Fibroblast of lung (primary cell): ENCODE results near the gene EIF2D. TPM values are rescaled to one million over a fixed set of nuclear protein-coding genes. Genes with fewer than 3 reads are reported as not detected.

ENCODE experiments used
- DNase-seq, 2 donors: peaks; one replicate each; pipeline versions ENCODE4 v3.0.0 to v3.0.0-alpha.2; 2010; ENCODE audit warnings: low read depth in 2 of 2
- H2AFZ ChIP-seq: 2 replicates; pipeline ENCODE4 v1.5.1; 2012; ENCODE audit warnings: low read length, control low read depth, inconsistent platforms
- H3K27ac ChIP-seq: 2 replicates; pipeline ENCODE4 v1.5.1; 2011; ENCODE audit warnings: low read length, control low read depth; ENCODE audit not compliant: insufficient read depth
- H3K27me3 ChIP-seq: 2 replicates; pipeline ENCODE4 v1.5.1; 2011; ENCODE audit warnings: mild to moderate bottlenecking, low read length; ENCODE audit not compliant: control insufficient read depth, insufficient read depth
- H3K36me3 ChIP-seq: 2 replicates; pipeline ENCODE4 v1.5.1; 2011; ENCODE audit warnings: low read length; ENCODE audit not compliant: control insufficient read depth, insufficient read depth
- H3K4me1 ChIP-seq: 2 replicates; pipeline ENCODE4 v1.5.1; 2011; ENCODE audit warnings: low read length; ENCODE audit not compliant: control insufficient read depth, insufficient read depth; ENCODE audit errors: extremely low read depth
- H3K4me2 ChIP-seq: 2 replicates; pipeline ENCODE4 v1.5.1; 2011; ENCODE audit warnings: low read length, control low read depth; ENCODE audit not compliant: insufficient read depth; ENCODE audit errors: extremely low read depth
- H3K4me3 ChIP-seq, 4 experiments: fragments of 200-600 bp in 1 of 4; sonication (generic) in 1 of 4; replicated peaks in 1 of 4; 2 replicates each; pipeline ENCODE4 v1.5.1; 2011 to 2016; ENCODE audit warnings: low read length in 4 of 4, low read depth in 3 of 4, mild to moderate bottlenecking in 3 of 4, control low read depth in 2 of 4, inconsistent platforms in 1 of 4, mixed read lengths in 1 of 4; ENCODE audit not compliant: insufficient read depth in 1 of 4; ENCODE audit errors: control extremely low read depth in 1 of 4
- H3K79me2 ChIP-seq: 2 replicates; pipeline ENCODE4 v1.5.1; 2012; ENCODE audit warnings: mild to moderate bottlenecking, low read length, inconsistent platforms; ENCODE audit not compliant: control insufficient read depth, insufficient read depth
- H3K9ac ChIP-seq: 2 replicates; pipeline ENCODE4 v1.5.1; 2011; ENCODE audit warnings: mild to moderate bottlenecking, low read length, control low read depth; ENCODE audit not compliant: insufficient read depth
- H3K9me3 ChIP-seq: 2 replicates; pipeline ENCODE4 v1.5.1; 2012; ENCODE audit warnings: low read depth, low read length; ENCODE audit not compliant: control insufficient read depth, insufficient read depth
- H4K20me1 ChIP-seq: 2 replicates; pipeline ENCODE4 v1.5.1; 2011; ENCODE audit warnings: low read length; ENCODE audit not compliant: control insufficient read depth, insufficient read depth; ENCODE audit errors: extremely low read depth
- CTCF ChIP-seq, 2 donors: IDR thresholded peaks in 1 of 2; conservative IDR thresholded peaks in 1 of 2; 1 replicate in 1 of 2; 2 replicates in 1 of 2; pipeline ENCODE4 v1.5.1; 2011 to 2012; ENCODE audit warnings: low read length in 2 of 2, control low read depth in 1 of 2, inconsistent platforms in 1 of 2, low read depth in 1 of 2, mild to moderate bottlenecking in 1 of 2
- EZH2 ChIP-seq: IDR thresholded peaks from 2 replicates; pipeline ENCODE4 v1.5.1; 2012; ENCODE audit warnings: low read length, control low read depth, mild to moderate bottlenecking; ENCODE audit errors: missing control alignments
- polyA plus RNA-seq, 2 donors: library from polyadenylated mRNA; depleted of rRNA in 1 of 2; stranded (reverse) in 1 of 2; unstranded in 1 of 2; fragments of >200 nt; gene quantifications; 2 replicates each; pipeline ENCODE4 v1.2.1, GENCODE V29; 2011 to 2012; ENCODE audit warnings: missing spikeins in 1 of 2
- total RNA-seq: library from RNA; depleted of rRNA; stranded (reverse); fragments of >200 nt; gene quantifications from 2 replicates; pipeline ENCODE4 v1.2.1, GENCODE V29; 2014

The EIF2D gene
- total and polyA plus RNA-seq, 2 donors (not counting 1 experiment from before 2014, with no cell fraction given), result 53.0 to 59.8 TPM

GRCh38 chr1:206580438-206581113, 31.7 kb downstream of the EIF2D start:
- H3K27ac ChIP-seq, result no peak overlapping the region
- no peak for TF ChIP-seq EZH2
- no peak for TF ChIP-seq CTCF (conservative IDR thresholded peaks at IDR 0.05 in 1 of 2, IDR thresholded peaks at IDR 0.05 in 1 of 2; ENCODE audit: low read depth in 1 of 2, low read length in 2 of 2)
- H3K27me3 ChIP-seq, result no peaks in the 10 kb centered on the region

GRCh38 chr1:206579747-206580437, 32.4 kb downstream of the EIF2D start:
- Histone ChIP-seq H3K27me3 (no peaks in the 10 kb centered on the region), H3K9ac (no peak overlapping the region), H4K20me1 (no peaks in the 10 kb centered on the region), H3K9me3 (no peaks in the 10 kb centered on the region), H3K4me3 (no peak overlapping the region), H3K27ac (no peak overlapping the region), H2AFZ (no peak overlapping the region), H3K79me2 (no peaks in the 10 kb centered on the region), H3K4me2 (no peak overlapping the region), H3K36me3 (no peaks in the 10 kb centered on the region), H3K4me1 (no peaks in the 10 kb centered on the region)
- DNase-seq, result peak in 1 of 2 donors; percentile 86
- TF ChIP-seq EZH2 (no peak), CTCF (conservative IDR thresholded peaks at IDR 0.05 in 1 of 2, IDR thresholded peaks at IDR 0.05 in 1 of 2; ENCODE audit: low read depth in 1 of 2, low read length in 2 of 2) (no peak)

More at GRCh38 chr1:206580438-206581113, 31.7 kb downstream of the EIF2D start:
- Histone ChIP-seq H3K9me3 (no peaks in the 10 kb centered on the region), H2AFZ (no peak overlapping the region), H3K4me1 (no peaks in the 10 kb centered on the region), H3K79me2 (no peaks in the 10 kb centered on the region), H3K4me2 (no peak overlapping the region), H4K20me1 (no peaks in the 10 kb centered on the region), H3K36me3 (peaks cover 2% of the 10 kb centered on the region), H3K9ac (no peak overlapping the region), H3K4me3 (no peak overlapping the region)
- DNase-seq, result no peak

GRCh38 chr1:206578978-206579374, 33.3 kb downstream of the EIF2D start:
- no peak overlapping the region for H3K4me2 ChIP-seq
- H3K4me3 ChIP-seq, result no peak overlapping the region
- DNase-seq, result no peak
- H3K27ac ChIP-seq, result no peak overlapping the region
- no peaks in the 10 kb centered on the region for H3K36me3 ChIP-seq
- no peak for TF ChIP-seq EZH2
- TF ChIP-seq CTCF (conservative IDR thresholded peaks at IDR 0.05 in 1 of 2, IDR thresholded peaks at IDR 0.05 in 1 of 2; ENCODE audit: low read depth in 1 of 2, low read length in 2 of 2), result no peak
- no peak overlapping the region for H3K9ac ChIP-seq
- no peaks in the 10 kb centered on the region for H4K20me1 ChIP-seq
- H3K4me1 ChIP-seq, result no peaks in the 10 kb centered on the region
- no peaks in the 10 kb centered on the region for H3K27me3 ChIP-seq
- H2AFZ ChIP-seq, result no peak overlapping the region
- no peaks in the 10 kb centered on the region for H3K9me3 ChIP-seq
- H3K79me2 ChIP-seq, result no peaks in the 10 kb centered on the region
